Astrocyte (in vitro differentiated cells and primary cell): ENCODE measurements around the gene ARL4A. TPM values are rescaled to one million over a fixed set of nuclear protein-coding genes. Genes with fewer than 3 reads are reported as not detected.
"Not testable (repeated sequence)": the region's sequence is repeated elsewhere in the genome, so short reads cannot be mapped to it uniquely, and the experiment has no call there.

Experiments used
- DNase-seq: peaks from one replicate; pipeline ENCODE4 v3.0.0-alpha.2; 2010; ENCODE audit warnings: low read depth
- FAIRE-seq: peaks from 2 replicates; lab custom pipeline; 2011; peaks lifted over from hg19 to GRCh38; lab: Jason Lieb, UNC
- H2AFZ ChIP-seq: 2 replicates; pipeline ENCODE4 v1.6.0; 2012; ENCODE audit warnings: low read depth, low read length, inconsistent platforms
- H3K27ac ChIP-seq: 2 replicates; pipeline ENCODE4 v1.5.1; 2011; ENCODE audit warnings: low read depth, low read length, inconsistent platforms
- H3K27me3 ChIP-seq: 2 replicates; pipeline ENCODE4 v1.6.0; 2011; ENCODE audit warnings: low read length, inconsistent platforms; ENCODE audit not compliant: insufficient read depth
- H3K36me3 ChIP-seq: 2 replicates; pipeline ENCODE4 v1.5.1; 2011; ENCODE audit warnings: low read length, inconsistent platforms; ENCODE audit not compliant: insufficient read depth
- H3K4me1 ChIP-seq: 2 replicates; pipeline ENCODE4 v1.5.1; 2011; ENCODE audit warnings: low read length, inconsistent platforms; ENCODE audit not compliant: insufficient read depth
- H3K4me2 ChIP-seq: 2 replicates; pipeline ENCODE4 v1.6.0; 2012; ENCODE audit warnings: low read length, inconsistent platforms
- H3K4me3 ChIP-seq: 2 replicates; pipeline ENCODE4 v1.5.1; 2011; ENCODE audit warnings: low read depth, mild to moderate bottlenecking, low read length, inconsistent platforms; ENCODE audit not compliant: insufficient read depth
- H3K79me2 ChIP-seq: 2 replicates; pipeline ENCODE4 v1.6.0; 2012; ENCODE audit warnings: mild to moderate bottlenecking, low read length, inconsistent platforms; ENCODE audit not compliant: insufficient read depth
- H3K9ac ChIP-seq: 2 replicates; pipeline ENCODE4 v1.6.0; 2012; ENCODE audit warnings: mild to moderate bottlenecking, low read length, inconsistent platforms
- H3K9me3 ChIP-seq: 2 replicates; pipeline ENCODE4 v1.5.1; 2012; ENCODE audit warnings: low read depth, mild to moderate bottlenecking, low read length, inconsistent platforms; ENCODE audit not compliant: insufficient read depth
- H4K20me1 ChIP-seq: 2 replicates; pipeline ENCODE4 v1.6.0; 2012; ENCODE audit warnings: low read length, inconsistent platforms; ENCODE audit not compliant: insufficient read depth
- H3K27ac Mint-ChIP-seq: one replicate; pipeline ENCODE4 v1.8.0; 2021; ENCODE audit warnings: mild to moderate bottlenecking, mixed read lengths; ENCODE audit not compliant: unreplicated experiment
- H3K27me3 Mint-ChIP-seq: one replicate; pipeline ENCODE4 v1.8.0; 2021; ENCODE audit warnings: low read depth, mixed read lengths; ENCODE audit not compliant: unreplicated experiment
- H3K36me3 Mint-ChIP-seq: one replicate; pipeline ENCODE4 v1.8.0; 2021; ENCODE audit warnings: low read depth, mixed read lengths; ENCODE audit not compliant: unreplicated experiment
- H3K4me1 Mint-ChIP-seq: one replicate; pipeline ENCODE4 v1.8.0; 2021; ENCODE audit warnings: low read depth, mixed read lengths; ENCODE audit not compliant: unreplicated experiment
- H3K4me3 Mint-ChIP-seq: one replicate; pipeline ENCODE4 v1.8.0; 2021; ENCODE audit warnings: mild to moderate bottlenecking, moderate library complexity, mixed read lengths; ENCODE audit not compliant: unreplicated experiment
- H3K9me3 Mint-ChIP-seq: one replicate; pipeline ENCODE4 v1.8.0; 2021; ENCODE audit warnings: mild to moderate bottlenecking, mixed read lengths; ENCODE audit not compliant: unreplicated experiment
- CTCF ChIP-seq: IDR thresholded peaks from 2 replicates; pipeline ENCODE4 v1.5.1; 2011; ENCODE audit warnings: low read depth, mild to moderate bottlenecking, inconsistent platforms, low read length, moderate library complexity; ENCODE audit not compliant: insufficient read depth
- EZH2 ChIP-seq: IDR thresholded peaks from 2 replicates; pipeline ENCODE4 v1.6.1; 2012; ENCODE audit warnings: mild to moderate bottlenecking, low read length, inconsistent platforms; ENCODE audit not compliant: insufficient read depth
- total RNA-seq: library from RNA; stranded (reverse); gene quantifications from 2 replicates; pipeline ENCODE4 v1.2.1, GENCODE V29; 2021

Gene ARL4A
- total RNA-seq, 1 donor from 2014 or later: 34.6 TPM

GRCh38 chr7:12670743-12671520, 16.5 kb upstream of the ARL4A start:
- H3K79me2 ChIP-seq: no peaks in the 10 kb centered on the region
- no peaks in the 10 kb centered on the region for H3K4me1 ChIP-seq
- Mint-ChIP-seq H3K36me3 (no peaks in the 10 kb centered on the region), H3K27ac (no peak overlapping the region), H3K9me3 (no peaks in the 10 kb centered on the region), H3K4me1 (peaks cover 8% of the 10 kb centered on the region), H3K4me3 (no peak overlapping the region), H3K27me3 (no peaks in the 10 kb centered on the region)
- no peak overlapping the region for H3K4me2 ChIP-seq
- no peak overlapping the region for H3K27ac ChIP-seq
- DNase-seq: no peak
- TF ChIP-seq EZH2 (no peak), CTCF (no peak)
- H3K27me3 ChIP-seq: no peaks in the 10 kb centered on the region
- FAIRE-seq: no peak
- peaks cover 3% of the 10 kb centered on the region for H3K9me3 ChIP-seq
- H4K20me1 ChIP-seq: no peaks in the 10 kb centered on the region
- H3K4me3 ChIP-seq: no peak overlapping the region
- no peak overlapping the region for H3K9ac ChIP-seq
- no peak overlapping the region for H2AFZ ChIP-seq
- no peaks in the 10 kb centered on the region for H3K36me3 ChIP-seq

GRCh38 chr7:12673436-12673835, 14.0 kb upstream of the ARL4A start:
- H3K9ac ChIP-seq, H4K20me1 ChIP-seq, H3K9me3 ChIP-seq, H3K4me2 ChIP-seq, H3K27ac Mint-ChIP-seq, DNase-seq, FAIRE-seq, H3K27me3 Mint-ChIP-seq, H3K27me3 ChIP-seq, H3K9me3 Mint-ChIP-seq, H3K27ac ChIP-seq, H3K4me1 Mint-ChIP-seq, H3K4me3 Mint-ChIP-seq, H3K36me3 Mint-ChIP-seq, H3K79me2 ChIP-seq, H3K36me3 ChIP-seq, H2AFZ ChIP-seq, H3K4me3 ChIP-seq, H3K4me1 ChIP-seq: not testable (repeated sequence)

- TF ChIP-seq CTCF (no peak), EZH2 (no peak)
- no peak for FAIRE-seq
- no peaks in the 10 kb centered on the region for H4K20me1 ChIP-seq
- Mint-ChIP-seq H3K9me3 (peaks cover 2% of the 10 kb centered on the region), H3K4me3 (no peak overlapping the region), H3K27ac (no peak overlapping the region), H3K36me3 (no peaks in the 10 kb centered on the region), H3K27me3 (no peaks in the 10 kb centered on the region), H3K4me1 (peaks cover 4% of the 10 kb centered on the region)
- H3K79me2 ChIP-seq: no peaks in the 10 kb centered on the region
- no peak overlapping the region for H2AFZ ChIP-seq
- H3K27ac ChIP-seq: no peak overlapping the region
- H3K9ac ChIP-seq: no peak overlapping the region
- H3K4me2 ChIP-seq: no peak overlapping the region
- no peak for DNase-seq
- peaks cover 3% of the 10 kb centered on the region for H3K9me3 ChIP-seq
- H3K36me3 ChIP-seq: no peaks in the 10 kb centered on the region
- no peak overlapping the region for H3K4me3 ChIP-seq
- H3K27me3 ChIP-seq: no peaks in the 10 kb centered on the region
- H3K4me1 ChIP-seq: no peaks in the 10 kb centered on the region
These were observed 13.4 kb upstream of the ARL4A start for GRCh38 chr7:12674053-12674452.
